Erythroblast (primary cell): ENCODE data around the gene SLC38A6.
"Not testable (repeated sequence)": the region's sequence is repeated elsewhere in the genome, so short reads cannot be mapped to it uniquely, and the experiment has no call there.

Source experiments
- DNase-seq, 2 experiments: peaks; one replicate each; lab custom pipeline; 2025; lab: John Stamatoyannopoulos, UW
- GATA1 ChIP-seq: IDR thresholded peaks from 2 replicates; pipeline ENCODE4 v1.6.1; 2011; ENCODE audit warnings: low read depth, mild to moderate bottlenecking, control low read depth, low read length, moderate library complexity
- POLR2A ChIP-seq: IDR thresholded peaks from 2 replicates; pipeline ENCODE4 v1.6.1; 2011; ENCODE audit warnings: mild to moderate bottlenecking, low read length

SLC38A6 gene

DNA sequence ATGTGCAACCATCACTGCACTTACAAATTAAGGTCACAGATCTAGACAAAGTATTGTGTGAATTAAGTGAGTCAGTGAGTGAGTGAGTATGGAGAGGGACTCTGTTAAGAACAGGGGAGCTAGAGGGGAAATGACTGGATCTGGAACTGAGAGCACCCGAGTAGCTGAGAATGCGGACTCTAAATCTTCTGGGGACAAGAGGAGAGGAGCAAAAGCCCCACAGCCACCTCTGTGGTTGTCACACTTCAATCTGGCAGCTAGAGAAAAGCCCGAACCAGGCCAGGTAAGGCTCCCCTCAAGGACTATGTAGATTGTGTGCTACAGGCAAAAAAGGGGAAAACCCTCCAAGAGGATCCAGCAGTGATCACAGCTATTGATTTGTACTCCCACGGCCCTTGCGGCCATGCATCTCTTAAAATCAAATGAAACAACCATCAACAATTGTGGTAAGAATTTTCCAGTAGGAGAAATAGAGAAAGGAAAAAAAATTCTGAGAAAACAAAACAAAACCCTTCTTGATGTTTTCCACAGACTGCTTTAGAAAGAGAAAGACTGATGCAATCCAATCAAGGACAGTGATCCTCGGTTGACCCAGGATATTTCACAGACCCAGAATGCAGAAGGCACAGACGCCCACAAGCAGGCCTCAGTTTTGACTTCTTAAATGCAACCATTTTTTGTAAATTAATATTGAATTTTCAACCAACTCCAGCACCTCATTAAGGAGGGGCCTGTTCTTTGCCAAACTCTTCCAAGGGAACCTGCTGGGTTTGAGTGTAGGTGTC lies 109.6 kb downstream of the SLC38A6 start:
- no peak for TF ChIP-seq POLR2A
- TF ChIP-seq GATA1 = no peak
- no peak for DNase-seq

DNA sequence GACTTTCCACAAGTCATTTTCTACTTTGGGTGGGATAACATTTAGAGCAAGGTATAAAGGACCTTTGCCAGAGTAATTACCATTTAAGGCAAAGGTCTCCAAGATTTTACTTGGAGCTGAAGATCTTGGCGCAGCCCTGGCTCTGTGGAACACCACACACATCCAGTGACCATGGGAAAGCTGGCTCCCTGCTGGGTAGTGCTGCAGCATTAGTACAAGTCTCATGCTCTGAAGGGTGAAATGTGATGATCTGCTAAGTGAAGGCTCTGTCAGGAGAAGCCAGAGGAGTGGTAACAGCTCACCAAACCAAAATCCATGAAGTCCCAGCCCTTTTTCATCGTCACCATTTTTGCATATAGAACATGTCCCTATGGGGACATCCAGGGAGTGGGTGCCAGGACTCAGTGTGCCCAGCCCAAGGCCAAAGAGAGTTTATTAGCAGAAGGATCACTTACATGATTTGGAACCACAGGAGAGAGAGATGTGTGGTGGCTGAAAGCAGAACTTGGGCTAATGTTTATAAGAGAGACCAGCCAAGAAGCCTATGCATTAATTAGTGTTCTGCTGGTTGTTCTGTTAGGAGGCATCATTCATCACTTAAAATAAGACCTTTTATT lies 110.7 kb downstream of the SLC38A6 start:
- no peak for TF ChIP-seq POLR2A
- no peak for TF ChIP-seq GATA1
- DNase-seq = no peak

GRCh38 chr14:61098096-61098495 lies 117.1 kb downstream of the SLC38A6 start:
- DNase-seq = not testable (repeated sequence)

GRCh38 chr14:61098721-61099120 lies 117.7 kb downstream of the SLC38A6 start:
- DNase-seq = no peak

GRCh38 chr14:61099216-61099835 lies 118.3 kb downstream of the SLC38A6 start:
- TF ChIP-seq POLR2A (no peak), GATA1 (no peak)
- DNase-seq = no peak

More at GRCh38 chr14:61098721-61099120, 117.7 kb downstream of the SLC38A6 start:
- TF ChIP-seq GATA1 (no peak), POLR2A (no peak)

DNA sequence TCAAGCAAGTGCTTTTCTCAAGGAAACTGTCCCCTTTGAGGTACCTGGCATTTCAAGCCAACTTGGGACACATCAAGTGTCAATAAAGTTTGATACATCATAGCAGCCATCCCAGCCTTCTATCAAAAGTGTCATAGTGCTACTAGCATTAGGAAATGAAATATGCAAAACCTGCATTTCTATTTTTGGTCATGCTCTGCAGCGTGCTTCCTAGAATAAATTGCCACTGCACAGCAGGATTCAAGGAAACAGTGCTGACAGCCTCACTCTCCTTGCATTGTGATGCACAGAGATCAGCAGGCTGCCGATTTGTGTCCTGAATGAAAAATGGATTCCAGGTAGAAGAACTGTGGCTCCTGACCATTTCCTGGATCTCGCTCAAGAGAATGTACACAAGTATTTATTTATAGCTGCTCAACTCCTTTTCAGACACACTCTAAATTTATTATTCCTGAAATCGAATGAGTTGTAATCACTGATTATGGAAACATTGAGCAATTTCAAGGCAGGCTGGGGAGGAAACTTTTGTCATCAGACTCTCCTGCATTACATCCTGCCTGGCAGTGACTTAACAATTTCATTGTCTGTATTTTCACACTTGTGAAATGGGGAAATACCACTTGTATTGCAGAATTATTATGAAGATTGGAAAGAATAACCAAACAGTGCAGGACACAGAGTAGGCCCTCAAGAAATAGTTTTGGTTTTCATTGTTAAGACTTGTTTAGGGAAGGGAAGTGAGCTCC lies 120.9 kb downstream of the SLC38A6 start:
- TF ChIP-seq POLR2A (no peak), GATA1 (no peak)
- DNase-seq = no peak
